GM18858 (cell line): Measurements from ENCODE around the gene HOOK1.

Experiments
- ATAC-seq: cut with Tn5 transposase; IDR thresholded peaks from one replicate; pipeline ENCODE4 v1.9.1; 2021; ENCODE audit not compliant: unreplicated experiment

Gene HOOK1

DNA sequence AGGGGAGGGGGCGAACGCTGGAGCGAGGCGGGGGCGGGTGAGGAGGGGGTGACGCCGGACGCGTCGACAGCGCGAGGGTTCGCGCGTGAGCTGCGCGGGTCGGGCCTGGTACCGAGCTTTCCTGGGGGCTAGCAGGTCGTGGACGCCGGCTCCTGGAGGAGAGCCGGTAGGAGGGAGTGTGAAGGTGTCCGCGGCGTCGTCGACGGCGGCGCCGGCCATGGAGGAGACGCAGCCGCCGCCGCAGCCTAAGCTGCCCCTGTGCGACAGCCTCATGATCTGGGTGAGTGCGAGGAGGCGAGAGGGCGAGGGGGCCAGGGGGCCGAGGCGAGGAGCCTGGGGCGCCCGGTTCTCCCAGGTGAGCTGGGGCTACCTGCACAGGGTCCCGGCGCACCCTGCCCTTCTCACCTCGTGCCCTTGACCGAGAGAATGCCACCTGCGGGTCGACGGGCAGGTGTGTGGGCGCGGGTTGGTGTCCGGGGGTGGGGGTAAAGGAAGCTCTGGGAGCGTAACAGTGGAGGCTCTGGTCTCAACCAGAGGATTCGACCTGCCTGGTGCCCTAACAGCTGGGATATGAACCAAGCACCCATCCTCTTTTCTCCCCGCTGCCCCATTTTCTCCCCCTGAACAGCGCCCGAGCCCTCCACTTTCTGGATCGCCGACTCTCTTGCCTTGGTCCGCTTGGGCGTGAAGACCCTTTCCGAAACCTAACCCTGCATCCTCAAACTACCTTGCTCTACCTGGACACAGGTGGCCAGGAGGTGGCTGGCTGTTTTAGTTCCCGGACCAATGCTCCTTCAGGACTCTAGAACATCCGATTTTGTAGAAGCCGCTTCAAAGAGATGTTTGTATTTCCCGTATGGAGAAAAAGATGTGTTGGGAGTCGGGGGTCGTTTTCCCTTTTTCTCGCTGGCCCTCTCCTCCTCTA, at the start of gene HOOK1:
Gene HOOK1, plus strand, starts transcription at position 49 of the 925 bp plus-strand sequence. Its CDS starts 169 bp downstream, at position 218.
- peak; percentile 6 for ATAC-seq

DNA sequence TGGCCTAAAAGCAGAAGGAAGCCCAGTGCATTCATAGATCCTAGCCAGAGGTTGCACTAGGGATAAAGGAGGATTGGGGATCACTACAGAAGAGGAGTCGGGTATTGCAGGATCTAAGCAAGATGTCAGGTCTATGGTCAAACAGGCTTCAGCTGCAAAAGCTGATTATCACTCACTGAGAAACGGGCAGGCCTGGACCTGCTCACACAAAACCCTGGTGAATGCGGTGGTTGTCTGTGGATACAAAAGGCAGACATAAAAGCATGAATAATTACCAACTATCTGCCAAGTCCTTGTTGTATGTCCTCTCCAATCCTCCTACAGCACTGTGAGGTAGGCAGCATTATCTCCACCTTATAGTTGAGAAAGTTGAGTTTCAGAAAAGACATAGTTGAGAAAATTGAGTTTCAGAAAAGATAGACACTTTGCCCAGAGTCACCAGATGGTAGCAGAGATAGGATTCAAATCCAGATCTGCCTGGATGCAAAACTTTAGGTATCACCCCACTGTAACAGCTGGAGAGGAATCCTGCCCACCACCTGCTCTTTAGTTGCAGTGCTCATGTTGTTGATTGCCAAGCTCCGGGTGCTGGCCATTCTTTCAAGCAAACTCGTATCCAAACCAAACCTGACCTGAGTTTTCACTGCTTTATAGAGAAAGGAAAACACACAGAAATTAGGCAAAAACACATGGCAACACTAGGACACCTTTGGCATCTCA, 49.6 kb upstream of the HOOK1 start:
- no peak for ATAC-seq

DNA sequence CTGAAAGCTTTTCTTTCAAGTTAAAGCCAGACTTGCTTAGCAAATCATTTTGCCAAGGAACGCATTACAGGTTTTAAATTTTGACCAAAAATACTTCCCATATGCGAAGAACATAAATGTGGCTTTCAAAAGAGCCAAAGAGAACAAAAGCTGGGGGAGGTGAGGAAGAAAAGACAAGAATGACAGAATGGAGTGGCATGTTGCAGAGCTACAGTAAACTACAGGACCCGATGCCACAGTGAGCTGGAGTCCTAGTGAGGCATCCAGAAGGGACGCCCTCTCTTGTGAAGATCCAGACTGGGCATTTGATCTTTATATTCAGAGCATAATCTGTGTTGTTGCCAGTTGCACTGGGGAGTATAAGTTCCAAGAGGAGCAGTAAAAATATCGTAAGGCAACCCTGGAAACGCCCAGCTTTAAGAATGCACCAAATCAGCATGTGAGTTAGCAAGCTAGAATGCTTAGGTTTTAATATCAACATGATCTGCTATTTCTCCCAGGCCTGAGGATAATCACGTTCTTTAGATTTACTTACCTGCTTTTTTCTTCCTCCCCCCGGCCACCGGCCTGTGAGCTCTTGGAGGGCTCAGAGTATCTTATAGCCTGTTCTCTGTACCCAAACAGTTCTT, 48.4 kb upstream of the HOOK1 start:
- no peak for ATAC-seq

DNA sequence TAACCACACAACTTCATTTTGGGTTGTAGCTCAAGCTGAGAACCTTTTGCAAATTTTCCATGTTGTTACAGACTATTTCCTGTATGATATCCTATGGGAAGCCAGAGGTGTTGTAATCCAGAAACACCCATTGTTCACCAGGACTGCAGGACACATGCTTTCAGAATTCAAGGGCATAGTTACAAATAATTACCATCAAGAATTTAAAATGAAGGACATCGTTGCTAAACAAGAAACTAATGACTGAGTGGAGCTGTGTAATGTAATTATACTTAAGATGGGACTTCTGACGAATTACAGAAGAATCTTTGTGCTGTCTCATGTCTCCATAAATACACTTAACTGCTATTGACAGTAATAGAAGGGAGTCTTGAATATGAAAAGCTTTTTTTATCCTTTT, 47.6 kb upstream of the HOOK1 start:
- no peak for ATAC-seq

DNA sequence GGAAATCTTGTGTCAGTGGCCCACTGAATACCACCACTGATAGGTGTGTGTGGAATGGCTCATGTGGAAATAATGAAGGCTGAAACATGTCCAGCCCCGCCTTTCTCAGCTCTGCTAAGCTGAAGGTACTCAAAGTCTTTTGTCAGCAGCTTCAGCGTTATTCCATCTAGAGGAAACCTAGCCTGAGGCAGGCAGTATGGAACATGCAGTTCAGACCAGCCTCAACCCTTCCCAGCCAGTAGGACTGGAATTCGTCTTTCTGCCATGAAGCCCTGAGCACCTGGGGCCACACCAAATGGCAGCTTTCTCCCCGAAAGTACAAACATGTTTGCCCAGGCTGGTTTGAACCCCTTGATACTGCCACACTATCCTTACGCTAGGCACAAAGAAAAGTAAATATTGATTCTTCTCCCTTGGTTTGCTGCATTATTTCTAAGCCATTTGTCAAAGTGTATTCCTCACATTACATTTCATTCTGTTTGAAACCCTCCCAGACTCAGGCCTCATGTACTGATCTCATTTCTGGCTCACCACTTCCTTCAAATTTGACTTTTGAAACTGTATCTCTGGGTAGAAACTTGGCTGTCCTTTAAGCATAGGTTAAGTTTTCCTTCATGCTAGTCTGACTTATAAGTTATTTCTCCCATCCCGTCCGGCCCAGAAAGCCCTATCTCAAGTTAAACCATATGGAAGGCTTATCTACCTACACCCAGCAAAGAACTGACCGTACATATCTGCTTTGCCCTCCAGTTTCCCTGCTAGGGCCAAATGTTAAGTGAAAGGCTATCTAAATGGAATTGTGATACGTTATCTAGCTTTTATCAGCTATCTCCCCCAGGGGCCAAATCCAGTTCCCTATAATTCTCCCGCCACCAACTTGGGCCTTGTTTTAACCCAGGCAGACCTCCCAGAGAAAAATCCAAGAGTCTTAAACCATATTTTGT, 45.7 kb upstream of the HOOK1 start:
- ATAC-seq: no peak

DNA sequence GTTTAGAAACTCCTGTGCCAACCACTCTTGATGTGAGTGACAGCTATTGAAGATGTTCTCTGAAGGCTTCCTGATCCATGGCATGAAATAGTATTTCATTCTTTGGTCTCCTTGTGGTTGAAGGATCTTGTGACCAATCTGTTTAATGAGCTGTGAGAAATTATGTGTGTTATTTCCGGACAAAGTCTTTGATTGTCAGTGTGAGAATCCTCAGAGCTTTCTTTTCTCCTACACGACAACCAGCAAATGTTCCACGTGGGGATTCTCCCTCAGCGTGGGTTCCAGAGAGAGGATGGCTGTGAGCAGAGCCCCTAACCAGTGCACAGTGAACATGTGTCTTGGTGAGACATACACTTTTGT, 45.0 kb upstream of the HOOK1 start:
- no peak for ATAC-seq

DNA sequence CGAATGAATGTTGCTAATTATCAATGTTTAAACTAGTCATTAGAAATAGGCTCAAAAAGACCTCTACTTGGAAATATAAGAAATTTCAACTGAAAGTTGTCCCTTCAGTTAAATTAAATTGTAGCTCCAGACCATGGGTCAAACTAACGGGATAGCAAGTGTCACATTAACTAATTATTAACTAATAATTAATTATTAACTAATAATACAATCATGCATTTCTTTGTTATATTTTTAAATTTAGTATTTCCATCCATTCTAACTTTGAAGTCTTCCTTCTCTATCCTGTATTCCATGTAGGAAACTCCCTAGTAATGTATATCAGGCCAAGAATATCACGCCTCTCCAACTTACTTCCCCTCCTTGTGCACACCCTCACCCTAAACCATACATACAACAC, 43.4 kb upstream of the HOOK1 start:
- ATAC-seq: no peak

DNA sequence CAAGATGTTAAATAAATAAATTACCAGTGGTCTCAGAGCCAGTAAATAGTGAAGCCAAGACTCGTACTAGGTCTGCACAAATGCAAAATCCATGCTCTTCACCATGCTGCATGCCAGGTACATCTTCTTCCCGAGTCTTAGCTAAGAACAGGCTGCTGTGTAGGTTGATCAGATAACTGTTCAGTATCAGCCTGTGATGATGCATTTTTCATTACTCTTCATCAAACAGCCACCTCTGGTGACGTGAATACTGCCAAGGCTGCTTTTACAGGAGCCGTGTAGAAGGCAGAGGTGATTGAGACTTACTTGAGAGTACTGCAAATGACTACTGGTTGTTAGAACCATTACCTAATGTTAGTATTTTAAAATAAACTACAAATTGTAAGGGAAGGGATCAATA, 39.3 kb upstream of the HOOK1 start:
- ATAC-seq: no peak

DNA sequence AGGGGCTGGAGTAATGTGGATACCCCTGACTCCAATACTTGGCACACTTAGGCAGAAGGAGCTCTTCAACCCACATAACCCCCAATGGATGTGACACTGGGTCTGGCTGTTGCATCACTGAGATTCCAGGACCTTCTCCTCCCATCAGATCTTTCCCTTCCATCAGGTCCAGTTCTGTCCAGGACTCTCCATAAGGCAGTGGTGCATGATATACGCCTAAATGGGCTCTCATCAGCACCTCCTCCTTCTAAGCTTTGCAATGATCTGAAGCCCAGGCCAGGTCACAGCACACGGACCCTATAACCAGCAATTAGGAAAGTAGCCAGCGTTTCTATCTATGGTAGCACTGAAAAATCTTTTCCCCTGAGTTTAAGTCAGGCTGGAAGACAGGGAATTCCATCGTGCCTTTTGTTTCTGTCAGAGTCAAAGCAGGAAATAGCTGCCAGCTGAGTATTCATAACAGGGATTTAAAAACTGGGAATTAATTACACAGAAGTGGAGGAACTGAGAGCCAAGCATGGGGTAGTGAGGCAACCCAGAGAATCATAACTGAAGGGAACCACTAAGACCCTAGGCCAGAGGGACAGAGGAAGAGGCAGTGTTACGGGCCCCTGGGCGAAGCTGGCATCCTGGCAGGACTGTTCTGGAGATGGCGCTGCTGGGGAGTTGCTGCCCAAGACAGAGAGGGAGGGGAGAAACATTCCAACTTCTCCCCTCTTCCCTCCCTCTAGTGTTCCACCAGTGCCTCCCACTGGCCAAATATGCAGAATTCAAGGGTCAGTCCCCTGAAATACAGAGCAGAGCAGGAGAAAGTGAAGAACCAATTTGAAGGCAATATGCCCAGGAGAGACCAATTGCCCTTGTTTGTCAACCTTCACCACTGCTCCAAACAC, 37.5 kb upstream of the HOOK1 start:
- ATAC-seq: no peak

DNA sequence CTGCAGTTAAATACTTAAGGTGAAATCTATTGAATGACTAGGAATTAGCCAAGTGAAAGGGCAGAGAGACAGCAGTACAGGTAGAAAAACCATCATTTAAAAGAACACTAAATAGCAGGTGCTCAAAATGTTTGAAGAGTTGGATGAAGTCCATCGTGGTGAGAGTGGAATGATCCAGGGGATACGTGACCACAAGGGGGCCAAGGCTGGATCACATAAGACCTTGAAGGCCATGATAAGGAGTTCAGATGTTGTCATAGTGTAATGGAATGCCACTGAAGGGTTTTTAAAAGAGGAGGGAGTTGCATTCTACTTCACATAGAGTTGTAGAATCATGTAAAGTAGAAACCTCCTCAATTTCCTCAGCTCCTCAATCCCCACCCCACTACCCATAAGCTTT, 34.8 kb upstream of the HOOK1 start:
- no peak for ATAC-seq

DNA sequence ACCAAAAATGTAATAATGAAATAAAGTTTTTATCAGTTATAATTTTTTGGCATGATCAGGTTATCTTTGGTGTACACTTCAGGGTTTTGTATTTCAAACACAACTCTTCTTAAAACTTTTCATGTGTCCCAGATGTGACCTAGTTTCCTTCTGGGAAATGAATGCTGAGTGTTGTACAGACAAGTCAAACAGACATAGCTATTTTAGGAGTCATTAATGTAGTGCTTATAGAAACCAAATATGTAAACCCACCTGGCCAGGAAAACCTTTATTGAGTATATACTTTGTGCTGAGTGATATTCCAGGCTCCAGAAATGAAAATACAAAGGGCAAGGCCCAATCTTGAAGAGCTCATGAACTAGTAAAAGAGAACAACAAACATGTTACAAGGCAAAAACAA, 25.9 kb upstream of the HOOK1 start:
- ATAC-seq: no peak

DNA sequence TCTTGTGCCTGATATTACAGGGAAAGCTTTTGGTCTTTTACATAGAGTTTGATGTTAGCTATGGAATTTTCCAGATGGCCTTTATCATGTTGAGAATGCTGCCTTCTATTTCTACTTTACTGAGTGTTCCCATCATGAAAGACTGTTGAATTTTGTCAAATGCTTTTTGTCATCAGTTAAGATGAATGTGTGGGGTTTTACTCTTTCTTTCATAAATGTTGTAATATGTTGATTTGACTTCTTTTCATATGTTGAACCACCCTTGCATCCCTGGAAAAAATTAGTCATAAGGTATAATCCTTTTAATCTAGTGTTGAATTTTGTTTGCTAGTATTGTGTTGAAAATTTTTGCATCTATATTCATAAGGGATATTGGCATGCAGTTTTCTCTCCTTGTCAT, 16.1 kb upstream of the HOOK1 start:
- no peak for ATAC-seq

DNA sequence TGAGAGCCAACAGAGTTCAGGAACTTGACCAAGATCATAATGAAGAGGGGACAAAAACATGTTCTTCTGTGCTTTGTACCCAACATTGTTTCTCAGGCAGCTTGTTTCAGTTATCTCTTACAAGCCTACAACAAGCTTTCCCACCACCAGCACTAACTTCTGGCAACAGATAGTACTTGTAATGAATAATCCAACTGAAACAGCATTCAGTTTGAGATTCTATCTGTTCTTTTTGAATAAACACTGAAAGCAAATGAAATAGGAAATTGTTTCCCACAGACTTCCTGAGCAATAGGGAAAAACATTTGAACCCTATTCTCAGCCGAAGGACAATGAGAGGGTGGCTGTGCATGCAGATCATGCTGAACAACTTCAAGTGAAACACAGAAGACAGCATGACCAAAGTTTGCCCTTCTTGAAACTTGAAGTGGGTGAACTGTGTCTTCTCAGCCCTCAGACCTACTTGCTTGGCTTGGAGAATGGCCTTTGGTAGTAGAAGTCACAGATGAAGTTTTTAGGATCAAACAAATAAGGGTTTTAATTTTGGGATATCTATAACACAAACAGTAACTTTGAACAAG, 11.2 kb upstream of the HOOK1 start:
- ATAC-seq: no peak

DNA sequence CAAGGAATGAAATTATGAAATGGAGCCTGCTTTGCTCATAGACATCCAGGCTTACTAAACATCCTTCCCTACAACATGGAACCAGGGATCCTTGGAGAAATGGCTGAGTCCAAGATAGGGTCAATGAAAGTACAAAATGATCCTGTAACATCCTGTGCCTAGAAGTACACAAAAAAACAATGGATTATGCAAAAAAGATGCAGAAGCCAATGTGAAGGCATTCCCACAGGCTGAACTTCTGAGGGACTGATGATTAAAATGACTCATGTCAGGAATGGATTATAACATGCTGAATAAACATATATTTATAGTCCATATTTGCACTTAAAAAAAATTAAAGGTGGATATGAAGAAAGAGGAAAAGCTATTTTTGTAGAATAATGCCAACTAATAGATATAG, 10.4 kb upstream of the HOOK1 start:
- ATAC-seq: no peak

DNA sequence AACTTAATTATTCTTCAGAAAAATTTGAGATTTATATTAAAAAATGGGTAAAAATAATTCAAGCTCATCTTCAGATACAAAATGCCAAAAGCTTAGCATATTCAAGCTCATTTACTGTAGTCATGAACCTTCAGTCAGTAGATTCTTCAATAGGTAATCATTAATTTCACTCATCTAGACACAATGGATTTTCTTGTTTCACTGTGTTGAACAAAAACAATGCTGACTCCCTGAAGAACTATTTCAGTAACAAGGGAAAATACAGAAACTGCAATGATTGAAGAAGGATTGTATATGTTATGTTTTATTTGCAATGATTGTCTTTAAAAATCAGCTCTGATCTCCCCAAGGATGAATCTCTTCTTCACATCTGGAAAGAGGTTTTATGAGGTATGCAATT, 9.2 kb upstream of the HOOK1 start:
- ATAC-seq: no peak

DNA sequence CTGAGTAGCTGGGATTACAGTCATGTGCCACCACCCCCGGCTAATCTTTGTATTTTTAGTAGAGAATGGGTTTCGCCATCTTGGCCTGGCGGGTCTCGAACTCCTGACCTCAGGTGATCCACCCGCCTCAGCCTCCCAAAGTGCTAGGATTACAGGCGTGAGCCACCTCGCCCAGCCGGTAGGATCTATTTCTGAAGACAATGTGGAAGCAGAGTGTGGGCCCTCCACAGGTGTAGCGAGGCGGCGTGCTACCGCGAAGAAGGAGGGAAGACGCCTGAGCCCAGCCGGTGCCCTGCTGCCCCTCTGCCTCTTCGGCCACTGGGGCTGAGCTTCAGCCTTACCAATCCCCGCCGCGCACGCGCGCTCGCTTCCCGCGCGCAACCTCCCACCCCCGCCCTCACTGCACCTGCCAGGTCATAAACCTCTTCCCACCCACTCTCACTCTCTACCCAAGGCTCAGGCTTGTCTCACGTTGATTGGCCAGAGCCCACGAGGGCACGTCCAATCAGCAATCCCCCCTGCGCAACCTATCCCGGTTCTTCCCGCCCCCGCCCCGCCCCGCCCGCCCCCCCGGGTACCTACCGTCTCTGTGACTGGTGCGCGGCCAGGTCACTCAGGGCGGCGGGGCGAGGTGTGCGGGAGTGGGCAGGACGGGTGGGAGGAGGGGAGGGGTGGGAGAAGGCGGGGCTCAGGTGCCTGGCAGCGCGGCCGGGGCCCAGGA, 409 bp upstream of the HOOK1 start:
- peak; percentile 92 for ATAC-seq

DNA sequence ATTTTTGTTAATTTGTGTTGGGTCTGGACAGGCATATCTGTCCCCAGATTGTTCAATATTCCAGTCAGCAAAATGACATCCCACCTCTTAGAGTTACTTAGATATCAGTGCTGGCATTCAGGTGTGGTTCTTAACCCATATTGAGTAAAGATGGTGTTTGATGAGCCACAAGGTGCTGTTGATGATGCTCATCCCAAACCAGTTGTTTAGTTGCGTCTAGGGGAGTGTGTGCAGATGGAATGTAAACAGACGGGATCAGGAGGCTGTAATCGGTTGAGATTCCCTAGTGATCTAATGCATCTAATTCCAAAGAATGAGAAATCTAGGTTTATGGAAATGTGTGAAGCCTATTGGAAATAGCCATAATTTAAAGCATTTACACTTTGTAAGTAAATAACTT, 1.1 kb downstream of the HOOK1 start:
- ATAC-seq: no peak

DNA sequence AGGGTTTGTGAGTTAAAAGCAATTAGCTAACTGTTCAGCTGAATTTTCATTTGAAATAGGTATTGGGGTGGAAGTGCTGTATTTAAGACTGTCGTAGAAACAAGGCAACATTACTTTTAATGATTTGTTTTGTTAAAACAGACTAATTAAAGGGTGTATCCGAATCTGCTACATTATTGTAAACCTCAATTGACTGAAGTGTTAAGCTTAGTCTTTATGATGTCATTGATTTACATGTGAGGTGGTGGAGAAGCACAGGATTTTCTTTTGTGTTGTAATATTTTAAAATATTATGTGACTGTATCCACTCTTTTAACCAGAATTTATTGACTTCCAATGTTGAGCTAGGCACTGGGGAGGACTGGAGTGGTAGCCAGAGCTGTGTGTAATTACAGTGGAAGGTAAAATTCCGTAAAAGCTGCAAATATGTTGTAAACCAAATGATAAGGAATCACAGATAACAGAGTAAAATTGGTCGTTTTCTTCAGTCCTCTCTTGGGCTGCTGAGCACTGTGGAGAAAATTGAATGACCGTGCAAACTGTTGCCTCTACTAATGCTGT, 1.6 kb downstream of the HOOK1 start:
- no peak for ATAC-seq
